HG02943 (cell line): ENCODE data around the gene TLE1.

Source experiments
- ATAC-seq: cut with Tn5 transposase; IDR thresholded peaks from one replicate; pipeline ENCODE4 v1.9.1; 2021; ENCODE audit warnings: mild to moderate bottlenecking, low read depth, moderate library complexity; ENCODE audit not compliant: unreplicated experiment

TLE1 gene

DNA sequence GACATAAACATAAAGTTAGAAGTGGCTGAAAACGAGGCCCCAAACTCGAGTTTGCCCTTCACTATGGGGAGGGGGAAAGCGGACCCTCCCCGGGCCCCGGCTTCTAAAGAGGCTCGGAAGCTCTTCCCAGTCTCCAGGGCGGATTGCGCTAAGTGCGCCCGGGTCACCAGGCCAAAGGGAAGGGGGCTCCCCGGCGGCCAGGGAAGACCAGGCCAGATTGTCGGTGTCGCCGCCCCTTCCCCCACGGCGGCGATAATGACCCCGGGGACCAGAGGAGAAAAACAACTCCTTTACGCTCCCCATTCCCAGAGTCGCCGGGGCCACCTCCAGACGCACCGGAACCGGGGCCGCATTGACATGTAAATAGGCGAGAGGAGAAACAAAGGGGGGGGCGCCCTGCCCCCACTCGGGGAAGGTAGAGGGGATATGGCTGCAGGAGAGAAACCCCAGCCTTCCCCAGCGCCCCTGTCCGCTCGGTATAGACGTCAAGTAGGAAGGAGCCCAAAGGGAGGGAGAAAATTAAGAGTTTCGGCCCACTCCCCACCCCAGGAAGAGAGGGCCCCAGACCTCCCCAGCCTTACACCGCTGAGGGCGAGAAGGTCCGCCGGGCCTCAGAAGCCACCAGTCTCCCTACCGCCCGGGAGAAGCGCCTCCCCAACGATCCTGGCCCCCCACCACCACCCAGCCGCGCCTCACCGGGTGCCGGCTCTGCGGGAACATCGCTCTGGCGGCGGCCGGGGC lies 1.7 kb downstream of the TLE1 start:
- no peak for ATAC-seq

DNA sequence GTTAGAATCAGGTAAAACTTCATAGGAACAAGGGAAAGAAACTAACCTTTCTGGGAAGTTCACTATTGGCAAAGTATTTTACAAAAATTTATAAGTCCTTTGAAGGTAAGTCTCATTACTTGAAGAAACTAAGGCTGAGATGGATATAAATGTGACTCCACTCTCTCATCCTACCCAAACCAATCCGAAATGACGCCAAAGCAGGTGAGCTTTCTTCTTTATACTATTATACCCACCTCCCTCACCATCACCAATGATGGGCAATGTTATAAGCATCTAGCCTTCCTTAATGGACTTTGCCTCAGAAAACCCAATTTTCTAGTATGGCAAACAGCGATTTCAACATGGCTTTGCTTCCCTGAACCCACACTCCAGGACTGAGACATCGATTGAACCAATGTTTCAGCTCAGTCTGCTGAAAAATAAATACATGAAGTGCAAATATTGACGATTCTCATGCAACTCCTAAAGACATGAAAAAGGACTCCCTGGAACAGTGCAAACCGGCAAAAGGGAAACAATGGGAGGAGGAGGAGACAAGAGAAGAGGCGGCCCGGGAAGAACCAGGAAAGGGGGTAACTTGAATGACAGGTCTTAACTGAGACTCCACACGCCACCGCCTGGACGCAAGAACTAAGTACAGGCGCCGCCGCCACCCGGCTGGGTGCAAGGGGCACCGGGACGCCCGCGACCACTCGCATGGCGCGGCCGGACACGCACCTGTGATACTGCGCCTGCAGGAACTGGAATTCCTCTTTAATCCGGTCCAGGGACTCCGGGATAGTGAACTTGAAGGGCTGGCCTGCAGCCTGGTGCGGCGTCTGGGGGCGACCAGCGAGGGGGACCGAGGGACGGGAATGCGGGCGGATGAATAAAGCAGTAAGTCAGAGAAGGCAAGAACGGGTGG lies 2.5 kb downstream of the TLE1 start:
- ATAC-seq = no peak

DNA sequence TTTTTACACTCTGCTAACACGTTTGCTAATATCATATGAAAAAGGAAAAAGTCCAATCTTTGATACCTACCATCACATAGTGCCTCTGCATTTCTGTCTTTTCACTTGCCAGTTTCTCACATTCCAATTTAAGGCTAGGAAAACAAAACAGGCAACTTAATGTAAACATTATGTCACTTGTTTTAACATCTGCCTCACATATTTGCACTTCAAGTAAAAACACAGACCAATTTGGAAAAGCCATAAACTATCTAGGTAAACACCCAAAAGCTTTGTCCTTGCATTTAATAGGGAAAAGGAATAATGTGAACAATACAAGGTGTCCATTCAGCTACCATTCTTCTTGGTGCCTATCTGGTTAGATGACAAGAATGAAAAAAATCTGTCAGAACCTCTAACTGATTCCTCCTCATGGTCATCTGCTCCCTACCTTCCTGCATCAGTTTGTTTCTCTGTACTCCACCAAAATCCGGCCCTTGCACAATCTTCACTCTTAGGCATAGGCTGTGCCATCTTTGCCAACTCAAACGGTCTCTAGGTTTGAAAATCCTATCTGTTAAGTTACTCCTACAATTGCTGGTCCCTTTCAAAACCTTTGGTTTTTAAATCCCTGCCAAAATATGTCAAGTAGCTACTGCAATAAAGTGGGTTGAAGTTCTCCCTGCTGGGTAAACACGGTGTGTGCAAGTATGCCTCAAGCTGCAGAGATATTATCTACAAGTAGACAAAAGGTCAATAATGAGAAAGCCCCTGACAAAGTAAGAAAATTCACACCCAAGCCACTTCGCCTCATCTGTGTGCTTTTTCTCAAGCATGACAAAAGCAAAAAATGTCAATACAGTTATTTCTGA lies 3.4 kb downstream of the TLE1 start:
- ATAC-seq = no peak

DNA sequence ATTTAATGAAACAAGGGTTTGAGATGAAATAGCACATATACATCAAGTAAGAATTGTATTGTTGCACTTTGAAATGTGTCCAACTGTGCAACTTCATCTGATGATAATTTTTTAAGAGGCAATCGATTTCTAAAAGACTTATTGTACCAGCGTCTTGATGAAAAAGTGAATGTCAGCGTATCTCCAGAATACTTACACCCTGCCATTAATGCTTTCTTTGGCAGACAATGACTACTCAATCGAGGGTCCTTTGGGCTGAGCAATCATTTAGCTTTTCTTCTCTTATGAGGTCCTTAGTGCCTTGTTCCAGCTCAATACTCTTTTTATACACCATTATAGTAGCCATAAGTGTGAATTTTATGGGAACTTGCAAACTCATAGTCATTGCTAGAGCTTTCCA lies 4.7 kb downstream of the TLE1 start:
- ATAC-seq = no peak

DNA sequence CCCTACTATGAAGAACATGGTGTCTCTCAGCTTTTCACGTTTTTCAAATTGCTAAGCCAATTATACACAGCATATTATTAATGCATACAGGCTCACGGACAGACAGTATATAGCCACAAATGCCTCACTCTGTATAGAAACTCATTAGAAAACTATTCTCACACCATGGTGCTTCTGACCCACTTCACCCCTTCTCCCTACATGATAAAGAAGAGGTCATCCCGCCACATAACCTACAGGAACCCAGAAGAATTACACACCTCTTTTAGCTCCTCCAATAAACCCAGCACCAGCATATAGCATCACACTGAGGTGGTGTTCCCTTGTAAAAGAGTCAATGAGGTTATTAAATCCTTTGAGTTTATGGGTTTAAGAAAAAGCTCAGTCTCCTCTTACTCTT lies 5.6 kb downstream of the TLE1 start:
- ATAC-seq = no peak

DNA sequence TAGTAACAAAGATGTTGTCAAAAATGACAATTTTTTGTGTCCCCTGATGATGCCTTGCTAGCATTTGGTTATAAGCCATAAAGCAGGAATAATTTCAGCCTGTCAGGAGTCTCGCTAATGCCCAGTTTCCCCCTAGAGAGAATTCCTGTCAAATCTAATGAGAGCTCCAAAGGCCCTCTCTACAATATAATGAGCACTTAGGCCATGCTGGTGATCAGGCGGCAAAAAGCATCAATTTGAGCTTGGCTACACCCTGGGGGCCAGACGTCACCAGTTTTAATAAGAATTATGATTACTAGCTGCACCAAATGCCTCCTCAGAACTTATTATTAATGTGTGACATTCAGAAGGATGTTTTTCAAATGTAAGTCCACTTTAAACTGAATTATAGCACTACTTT lies 6.1 kb downstream of the TLE1 start:
- no peak for ATAC-seq

DNA sequence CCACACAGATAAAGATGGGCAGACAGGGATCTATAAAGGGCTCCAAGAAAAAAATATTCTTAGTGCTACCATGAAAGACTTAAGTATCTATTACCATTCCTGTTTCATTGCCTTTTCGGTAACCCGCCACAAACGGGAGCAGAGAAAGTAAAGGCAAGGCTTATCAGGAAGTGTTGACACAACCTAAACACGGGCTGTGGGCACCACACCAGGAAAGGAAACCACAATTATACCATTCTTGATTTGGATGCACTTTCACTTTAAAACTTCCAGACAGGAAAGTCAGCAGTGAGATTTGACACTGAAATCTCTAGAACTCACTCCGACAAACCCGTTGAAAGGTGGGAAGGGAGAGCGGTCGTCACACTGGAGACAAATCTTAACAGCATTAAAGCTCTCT lies 6.5 kb downstream of the TLE1 start:
- no peak for ATAC-seq

DNA sequence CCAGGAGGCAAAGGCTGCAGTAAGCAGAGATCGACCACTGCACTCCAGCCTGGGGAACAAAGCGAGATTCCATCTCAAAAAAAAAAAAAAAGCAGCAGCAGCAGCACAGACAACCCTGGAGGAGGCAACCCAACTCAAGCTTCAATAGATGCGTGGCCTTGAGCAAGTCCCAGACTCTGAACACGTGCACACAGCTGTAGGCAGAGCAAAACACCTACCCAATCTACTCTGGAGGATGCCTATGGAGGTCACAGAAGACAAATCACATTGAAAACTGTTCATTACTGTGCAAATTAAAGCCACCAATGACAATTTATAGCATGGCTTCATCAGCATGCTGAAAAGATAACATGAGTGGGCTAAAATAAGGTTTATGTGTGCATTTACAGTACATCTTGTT lies 7.2 kb downstream of the TLE1 start:
- no peak for ATAC-seq

DNA sequence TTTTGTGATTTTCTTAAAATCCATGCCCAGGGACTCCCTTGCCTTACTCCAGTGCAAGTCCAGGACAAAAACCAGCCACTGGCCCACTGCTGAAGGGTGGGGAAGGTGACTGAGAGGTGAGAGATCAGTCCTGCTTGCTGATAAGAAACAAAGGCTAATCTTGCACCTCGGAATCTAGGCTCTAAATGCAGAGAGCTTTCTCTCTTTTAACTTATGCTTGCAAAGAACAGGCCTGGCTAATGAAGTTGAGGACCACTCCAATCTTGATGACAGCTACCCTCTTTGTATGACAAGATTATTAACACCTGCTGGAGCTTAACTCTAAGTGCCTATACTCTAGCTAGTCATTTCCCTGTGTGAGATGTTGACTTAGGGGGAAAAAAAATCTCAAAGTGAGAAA lies 8.8 kb downstream of the TLE1 start:
- no peak for ATAC-seq

DNA sequence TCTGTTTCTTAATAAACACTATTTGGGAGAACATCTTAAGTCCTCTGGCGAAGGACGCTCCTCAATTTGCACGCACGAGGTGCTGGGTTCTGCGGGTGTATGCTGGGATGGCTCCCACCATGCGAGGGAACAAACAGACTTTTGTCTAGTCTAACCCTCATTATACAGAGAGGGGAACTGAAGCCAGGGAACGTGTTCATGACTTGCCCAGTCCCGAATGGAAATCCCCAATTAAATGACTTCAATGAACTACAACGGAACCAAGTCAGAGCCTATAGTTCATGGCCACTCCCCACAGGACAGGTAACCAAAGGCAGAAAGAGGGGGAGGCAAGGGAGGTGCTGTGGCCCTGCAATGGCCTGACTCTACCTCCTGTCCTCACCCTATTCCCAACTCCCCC lies 9.3 kb downstream of the TLE1 start:
- no peak for ATAC-seq

DNA sequence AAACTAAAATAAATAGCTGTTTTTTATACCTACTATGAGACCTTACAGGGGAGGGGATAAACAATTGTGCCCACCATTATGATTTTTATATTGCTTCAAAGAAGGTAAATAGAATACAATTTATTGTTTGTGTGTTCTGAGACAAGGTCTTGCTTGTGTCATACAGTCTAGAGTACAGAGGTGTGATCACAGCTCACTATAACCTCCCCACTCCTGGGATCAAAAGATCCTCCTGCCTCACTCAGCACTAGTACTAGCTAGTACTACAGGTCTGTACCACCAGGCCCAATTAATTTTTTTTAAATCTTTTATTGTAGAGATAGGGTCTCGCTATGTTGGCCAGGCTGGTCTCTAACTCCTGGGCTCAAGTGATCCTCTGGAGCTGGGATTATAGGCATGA lies 11.3 kb downstream of the TLE1 start:
- no peak for ATAC-seq

DNA sequence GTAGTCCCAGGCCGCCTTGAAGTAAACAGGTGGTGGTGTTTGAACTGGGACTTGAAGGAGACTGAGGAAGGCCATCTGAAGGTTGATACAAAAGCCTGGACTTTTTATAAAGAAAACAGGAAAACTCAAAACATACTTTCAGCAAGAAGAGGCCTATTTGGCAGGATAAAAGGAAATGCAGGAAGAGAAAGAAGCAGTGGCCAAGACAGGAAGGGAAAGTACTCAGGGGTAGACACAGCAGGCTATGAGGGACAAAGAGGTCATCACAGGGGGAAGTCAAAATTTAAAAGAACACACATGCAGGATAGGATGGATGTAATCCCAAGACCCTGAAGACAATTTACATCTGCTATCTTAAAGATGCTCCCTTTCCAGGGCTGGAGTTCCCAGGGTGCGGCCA lies 13.0 kb downstream of the TLE1 start:
- no peak for ATAC-seq

DNA sequence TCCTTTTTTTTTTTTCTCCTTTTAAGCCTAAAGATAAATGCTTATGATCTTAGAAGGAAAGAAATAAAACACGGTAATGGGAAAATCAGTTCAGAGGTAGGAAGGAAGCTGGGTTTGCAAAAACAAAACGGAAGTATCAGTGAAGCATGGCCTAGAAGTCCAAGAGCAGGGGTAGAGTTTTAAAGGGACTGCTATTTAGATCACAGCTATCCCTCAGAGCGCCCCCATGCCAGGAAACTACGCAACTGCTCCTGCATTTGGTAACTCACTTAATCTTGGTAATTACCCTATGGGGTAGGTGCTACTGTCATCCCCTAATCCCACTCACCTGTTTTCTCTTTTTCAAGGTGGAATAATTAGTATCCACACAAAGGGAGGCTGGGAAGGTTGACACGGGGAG lies 16.0 kb downstream of the TLE1 start:
- no peak for ATAC-seq

DNA sequence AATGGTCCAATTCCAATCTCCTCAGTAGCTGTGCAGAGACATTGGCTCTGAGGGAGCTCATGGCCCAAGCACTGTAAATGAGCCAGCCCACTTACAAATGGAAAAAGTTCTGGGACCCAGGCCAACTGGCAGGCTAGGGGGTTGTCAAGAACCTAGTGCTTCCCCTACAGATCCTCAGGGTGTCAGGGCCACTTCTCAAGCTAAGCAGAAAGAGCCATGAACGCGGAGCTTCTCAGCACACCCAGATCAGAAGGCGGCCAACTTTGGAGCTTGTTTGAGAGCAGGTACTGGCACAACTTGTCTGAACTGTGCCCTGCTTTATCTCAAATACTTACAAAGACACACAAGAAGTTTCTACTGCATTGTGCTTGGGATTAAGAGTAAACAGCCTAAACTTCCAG lies 17.5 kb downstream of the TLE1 start:
- no peak for ATAC-seq

DNA sequence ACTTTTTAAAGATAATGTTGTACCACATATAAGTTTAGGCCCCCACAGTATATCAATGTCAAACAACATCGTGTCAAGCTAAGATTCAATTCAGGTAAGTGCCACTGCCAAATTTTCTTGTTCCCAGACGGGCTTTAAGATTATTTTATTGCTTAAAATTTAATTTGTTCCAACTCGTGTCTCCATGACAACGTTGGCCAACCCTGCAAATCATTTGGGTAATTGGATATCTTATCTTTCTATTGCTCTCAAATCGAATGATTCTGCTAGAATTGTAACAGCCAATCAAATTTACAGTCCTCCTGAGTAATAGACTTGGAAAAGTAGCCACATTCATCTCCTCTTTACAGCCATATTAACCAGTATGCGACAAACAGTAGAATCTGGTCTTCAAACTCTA lies 19.5 kb downstream of the TLE1 start:
- ATAC-seq = no peak

DNA sequence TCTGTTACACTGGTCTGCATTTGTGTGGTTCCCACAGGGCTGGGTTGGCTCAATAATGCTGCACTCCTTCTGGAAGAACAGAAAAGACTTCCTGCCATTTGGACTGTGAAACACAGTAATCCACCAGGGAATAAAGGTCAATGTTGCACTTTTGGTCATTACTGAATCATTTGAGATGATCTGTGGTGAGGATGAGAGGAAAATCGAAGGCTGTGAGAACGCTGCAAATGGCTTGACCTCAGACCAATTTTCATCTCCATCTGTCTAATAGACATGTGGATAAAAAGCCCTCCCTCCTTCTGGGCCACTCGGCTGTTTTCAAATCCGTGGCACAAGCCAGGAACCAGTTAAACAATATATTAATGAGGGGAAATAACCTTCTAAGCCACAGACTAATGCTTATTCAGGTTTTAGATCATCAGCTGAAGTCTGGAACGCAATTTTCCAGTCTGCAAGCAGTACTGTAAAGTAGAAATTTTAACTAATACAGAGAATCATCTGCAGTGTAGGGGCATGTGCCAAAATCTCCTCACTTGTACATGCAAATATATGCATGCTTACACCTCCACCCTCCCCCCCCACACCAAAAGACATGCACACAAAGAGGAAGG lies 20.2 kb downstream of the TLE1 start:
- ATAC-seq = no peak

DNA sequence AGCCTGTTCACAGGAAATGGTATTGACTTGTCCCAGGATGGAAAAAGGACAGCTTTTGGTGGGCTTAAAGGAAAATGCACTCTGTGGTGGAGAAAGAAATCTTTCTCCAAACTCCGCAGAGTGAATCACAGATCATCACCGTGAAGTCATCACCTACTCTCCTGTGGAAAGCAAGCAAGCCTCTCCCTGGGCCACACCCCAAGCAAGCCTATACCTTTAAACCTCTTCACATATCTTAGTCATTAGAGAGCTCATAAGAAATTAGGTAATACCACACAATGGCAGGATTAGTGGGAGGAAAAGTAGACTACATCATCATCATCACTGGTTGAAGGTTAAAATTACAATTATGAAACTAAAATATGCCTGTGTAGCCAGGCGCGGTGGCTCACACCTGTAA lies 23.2 kb downstream of the TLE1 start:
- no peak for ATAC-seq

DNA sequence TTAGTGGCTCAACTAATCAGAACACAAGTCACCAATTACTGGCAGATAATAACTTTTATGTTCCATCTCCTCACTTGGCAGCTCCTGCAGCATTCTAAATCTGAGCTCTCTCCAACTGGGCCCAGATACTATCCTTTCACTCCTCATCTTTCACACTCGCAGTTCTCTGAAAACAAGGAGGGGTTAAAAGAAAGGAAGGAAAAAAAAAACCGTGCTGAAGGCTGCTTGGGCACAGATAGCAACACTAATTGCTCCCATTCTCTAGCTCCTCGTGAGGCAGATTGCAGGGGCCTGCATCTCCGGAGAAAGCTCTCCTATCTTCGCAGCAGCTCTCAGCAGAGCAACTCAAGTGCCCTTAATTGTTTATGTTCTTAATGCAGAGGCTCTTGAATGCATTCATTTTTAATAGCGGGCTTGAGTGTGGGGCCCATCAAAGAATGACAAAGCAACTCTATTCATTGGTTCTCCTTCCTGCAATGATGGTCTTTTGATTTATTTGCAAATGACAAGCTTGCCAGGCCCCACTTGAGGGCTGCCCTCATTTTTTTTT lies 23.9 kb downstream of the TLE1 start:
- ATAC-seq = no peak

DNA sequence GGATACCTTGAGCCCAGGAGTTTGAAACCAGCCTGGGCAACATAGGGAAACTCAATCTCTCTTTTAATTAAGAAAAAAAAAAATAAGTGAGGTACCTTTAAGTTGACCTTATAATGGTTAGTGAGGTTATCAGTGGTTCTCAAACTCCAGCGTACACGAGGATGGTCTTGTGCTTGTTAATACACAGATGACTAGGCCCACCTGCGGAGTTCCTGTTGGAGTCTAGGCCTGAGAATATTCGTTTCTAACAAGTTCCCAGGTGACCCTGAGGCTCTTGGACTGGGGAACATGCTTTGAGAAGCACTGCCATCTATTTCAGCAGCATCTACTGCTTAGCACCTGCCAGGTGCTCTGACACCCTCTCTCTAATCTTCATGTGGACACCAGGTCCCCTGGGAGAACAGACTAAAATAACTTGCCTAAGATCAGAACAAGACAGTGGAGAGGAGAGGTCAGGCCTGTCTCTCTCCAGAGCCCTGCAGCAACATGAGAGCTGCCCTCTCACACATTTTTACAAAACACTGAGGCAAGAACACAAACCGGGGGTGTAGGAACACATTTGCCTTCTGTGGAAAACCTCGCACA lies 24.6 kb downstream of the TLE1 start:
- no peak for ATAC-seq

DNA sequence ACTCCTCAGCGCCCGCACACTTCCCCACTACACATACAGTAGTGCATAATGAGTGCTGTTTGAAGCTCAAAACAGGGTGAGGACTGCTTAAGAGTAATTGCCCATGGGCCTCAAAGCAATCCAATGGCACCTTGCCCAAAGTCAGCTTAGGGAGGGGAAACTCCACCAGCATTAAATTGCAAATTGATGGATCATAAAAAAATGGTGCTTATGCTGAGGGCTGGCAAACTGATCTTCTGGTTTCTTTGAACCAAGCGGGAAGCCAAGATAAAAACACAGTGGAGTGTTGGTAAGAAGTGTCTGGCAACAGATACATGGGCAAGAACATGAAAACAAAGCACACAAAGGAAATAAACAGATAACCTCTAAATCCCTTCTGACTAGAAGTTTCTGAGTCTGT lies 28.0 kb downstream of the TLE1 start:
- no peak for ATAC-seq
